Nephron progenitor cell (in vitro differentiated cells): Measurements from ENCODE around the gene THAP4.

Source experiments
- DNase-seq: peaks from one replicate; pipeline ENCODE4 v3.0.0; 2021
- H3K27ac Mint-ChIP-seq: 2 replicates; pipeline ENCODE4 v1.8.0; 2021; ENCODE audit warnings: mild to moderate bottlenecking, moderate library complexity, mixed read lengths
- H3K27me3 Mint-ChIP-seq: 2 replicates; pipeline ENCODE4 v1.8.0; 2021; ENCODE audit warnings: mild to moderate bottlenecking, low read depth, mixed read lengths; ENCODE audit not compliant: poor library complexity
- H3K36me3 Mint-ChIP-seq: 2 replicates; pipeline ENCODE4 v1.8.0; 2021; ENCODE audit warnings: low read depth, mixed read lengths
- H3K4me1 Mint-ChIP-seq: 2 replicates; pipeline ENCODE4 v1.8.0; 2021; ENCODE audit warnings: mixed read lengths
- H3K4me3 Mint-ChIP-seq: 2 replicates; pipeline ENCODE4 v1.8.0; 2021; ENCODE audit warnings: mild to moderate bottlenecking, moderate library complexity, mixed read lengths
- H3K9me3 Mint-ChIP-seq: 2 replicates; pipeline ENCODE4 v1.8.0; 2021; ENCODE audit warnings: mild to moderate bottlenecking, moderate library complexity, mixed read lengths
- CTCF ChIP-seq: fragments of 200-600 bp; sonication (generic); IDR thresholded peaks from 2 replicates; pipeline ENCODE4 v1.5.0; 2021; ENCODE audit warnings: antibody characterized with exemption

THAP4 gene

GRCh38 chr2:241607162-241607885, 29.6 kb downstream of the THAP4 start:
- Mint-ChIP-seq H3K9me3 (no peaks in the 10 kb centered on the region), H3K27ac (no peak overlapping the region), H3K4me1 (peaks cover 25% of the 10 kb centered on the region), H3K36me3 (peaks cover 20% of the 10 kb centered on the region), H3K27me3 (peaks cover 4% of the 10 kb centered on the region), H3K4me3 (no peak overlapping the region)
- no peak for DNase-seq
- no peak for TF ChIP-seq CTCF

GRCh38 chr2:241606186-241606585, 30.8 kb downstream of the THAP4 start:
- H3K27me3 Mint-ChIP-seq = no peaks in the 10 kb centered on the region
- TF ChIP-seq CTCF = no peak
- no peak overlapping the region for H3K4me3 Mint-ChIP-seq
- peaks cover 29% of the 10 kb centered on the region for H3K36me3 Mint-ChIP-seq
- DNase-seq = no peak
- H3K9me3 Mint-ChIP-seq = no peaks in the 10 kb centered on the region
- H3K4me1 Mint-ChIP-seq = peaks cover 18% of the 10 kb centered on the region
- no peak overlapping the region for H3K27ac Mint-ChIP-seq

- no peak overlapping the region for H3K27ac Mint-ChIP-seq
- no peaks in the 10 kb centered on the region for H3K9me3 Mint-ChIP-seq
- H3K36me3 Mint-ChIP-seq = peaks cover 48% of the 10 kb centered on the region
- H3K4me1 Mint-ChIP-seq = peaks cover 5% of the 10 kb centered on the region
- TF ChIP-seq CTCF = no peak
- H3K4me3 Mint-ChIP-seq = no peak overlapping the region
- H3K27me3 Mint-ChIP-seq = no peaks in the 10 kb centered on the region
- DNase-seq = no peak
These were observed 33.3 kb downstream of the THAP4 start for GRCh38 chr2:241603686-241604085.

GRCh38 chr2:241602720-241603119, 34.2 kb downstream of the THAP4 start:
- no peak overlapping the region for H3K4me3 Mint-ChIP-seq
- peaks cover 52% of the 10 kb centered on the region for H3K36me3 Mint-ChIP-seq
- no peaks in the 10 kb centered on the region for H3K9me3 Mint-ChIP-seq
- TF ChIP-seq CTCF = no peak
- no peak for DNase-seq
- H3K27me3 Mint-ChIP-seq = no peaks in the 10 kb centered on the region
- no peak overlapping the region for H3K27ac Mint-ChIP-seq
- no peaks in the 10 kb centered on the region for H3K4me1 Mint-ChIP-seq

- Mint-ChIP-seq H3K36me3 (peaks cover 52% of the 10 kb centered on the region), H3K4me3 (no peak overlapping the region), H3K4me1 (no peaks in the 10 kb centered on the region), H3K9me3 (no peaks in the 10 kb centered on the region), H3K27me3 (no peaks in the 10 kb centered on the region), H3K27ac (no peak overlapping the region)
- no peak for DNase-seq
- no peak for TF ChIP-seq CTCF
These were observed 35.1 kb downstream of the THAP4 start for GRCh38 chr2:241601841-241602240.

- no peak for DNase-seq
- H3K4me1 Mint-ChIP-seq = no peaks in the 10 kb centered on the region
- H3K9me3 Mint-ChIP-seq = no peaks in the 10 kb centered on the region
- H3K4me3 Mint-ChIP-seq = no peak overlapping the region
- no peak for TF ChIP-seq CTCF
- H3K27ac Mint-ChIP-seq = no peak overlapping the region
- H3K27me3 Mint-ChIP-seq = no peaks in the 10 kb centered on the region
- H3K36me3 Mint-ChIP-seq = peaks cover 47% of the 10 kb centered on the region
These were observed 37.3 kb downstream of the THAP4 start for GRCh38 chr2:241599615-241600014.
